NCI-H2081 treated with DMSO at 0.1 percent for 48 hours (cell line): Measurements from ENCODE around the gene TSHZ3.

Experiments
- DNase-seq: peaks from one replicate; lab custom pipeline; 2025; lab: John Stamatoyannopoulos, UW

The TSHZ3 gene

GRCh38 chr19:31337008-31337914, 12.0 kb downstream of the TSHZ3 start:
- DNase-seq: no peak

- DNase-seq: no peak
Measured at GRCh38 chr19:31335716-31336115, 13.5 kb downstream of the TSHZ3 start.

GRCh38 chr19:31334849-31335624, 14.2 kb downstream of the TSHZ3 start:
- DNase-seq: no peak

GRCh38 chr19:31334101-31334848, 15.0 kb downstream of the TSHZ3 start:
- DNase-seq: no peak

GRCh38 chr19:31332096-31332495, 17.1 kb downstream of the TSHZ3 start:
- no peak for DNase-seq

- no peak for DNase-seq
Measured at GRCh38 chr19:31331536-31331935, 17.7 kb downstream of the TSHZ3 start.

GRCh38 chr19:31330761-31331160, 18.5 kb downstream of the TSHZ3 start:
- DNase-seq: no peak

- DNase-seq: no peak
Measured at GRCh38 chr19:31330237-31330636, 19.0 kb downstream of the TSHZ3 start.

- DNase-seq: no peak
Measured at GRCh38 chr19:31329819-31330218, 19.4 kb downstream of the TSHZ3 start.

- DNase-seq: no peak
Measured at GRCh38 chr19:31328238-31328637, 21.0 kb downstream of the TSHZ3 start.

- DNase-seq: no peak
Measured at GRCh38 chr19:31326329-31327028, 22.8 kb downstream of the TSHZ3 start.

GRCh38 chr19:31325342-31325741, 23.9 kb downstream of the TSHZ3 start:
- DNase-seq: no peak

- DNase-seq: no peak
Measured at GRCh38 chr19:31319465-31319864, 29.8 kb downstream of the TSHZ3 start.

GRCh38 chr19:31318790-31319425, 30.3 kb downstream of the TSHZ3 start:
- no peak for DNase-seq

- DNase-seq: no peak
Measured at GRCh38 chr19:31317570-31317969, 31.7 kb downstream of the TSHZ3 start.

GRCh38 chr19:31317093-31317492, 32.1 kb downstream of the TSHZ3 start:
- no peak for DNase-seq

GRCh38 chr19:31316201-31316951, 32.9 kb downstream of the TSHZ3 start:
- no peak for DNase-seq

- DNase-seq: no peak
Measured at GRCh38 chr19:31315652-31316051, 33.6 kb downstream of the TSHZ3 start.

- no peak for DNase-seq
Measured at GRCh38 chr19:31314849-31315629, 34.2 kb downstream of the TSHZ3 start.

GRCh38 chr19:31314156-31314555, 35.1 kb downstream of the TSHZ3 start:
- DNase-seq: no peak
